Dermis blood vessel endothelial cell (primary cell): Measurements from ENCODE around the gene PROSER2. TPM values are rescaled to one million over a fixed set of nuclear protein-coding genes. Genes with fewer than 3 reads are reported as not detected.
"Not testable (repeated sequence)": the region's sequence is repeated elsewhere in the genome, so short reads cannot be mapped to it uniquely, and the experiment has no call there.

Experiments used
- DNase-seq: peaks from one replicate; pipeline ENCODE4 v3.0.0; 2010
- total RNA-seq: library from RNA; depleted of rRNA; stranded (reverse); fragments of >200 nt; gene quantifications from 2 replicates; pipeline ENCODE4 v1.2.3, GENCODE V29; 2014

The PROSER2 gene
- total RNA-seq, 1 donor from 2014 or later = 7.5 TPM

DNA sequence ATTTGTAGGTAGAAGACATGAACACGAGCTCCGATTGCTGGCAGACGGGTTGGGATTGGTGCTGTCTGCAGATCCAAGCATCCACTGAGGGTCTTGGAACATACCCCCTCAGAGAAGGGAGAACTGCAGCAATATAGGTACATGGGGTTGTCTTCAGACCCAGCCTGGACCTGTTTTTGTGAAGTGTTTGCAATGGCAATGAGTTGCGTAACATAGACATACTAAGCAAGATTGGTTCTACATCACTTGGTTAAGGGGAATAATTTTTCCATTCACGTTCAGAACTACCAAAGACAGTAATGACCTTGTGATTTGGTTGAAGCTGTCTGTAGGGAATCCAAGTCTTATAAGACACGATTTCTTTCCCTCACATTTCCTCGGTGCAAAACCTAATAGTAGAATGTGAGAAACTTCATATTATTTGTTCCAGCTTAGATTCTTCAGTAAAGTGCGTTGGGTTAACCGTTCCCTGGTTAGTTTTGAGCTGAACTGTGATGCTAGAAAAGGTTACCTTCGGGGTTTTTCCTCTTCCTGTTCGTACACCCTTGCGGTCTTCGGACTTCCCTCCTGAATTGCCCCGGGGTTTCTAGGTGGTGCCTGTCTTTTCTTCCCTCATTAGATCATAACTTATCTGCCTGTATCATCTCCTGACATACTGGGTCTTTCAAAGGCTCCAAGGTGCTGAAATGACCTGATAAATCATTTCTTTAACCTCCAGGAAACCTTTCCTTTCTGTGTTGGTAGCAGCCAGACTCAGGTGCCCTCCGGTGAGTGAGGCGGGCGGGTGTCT is 14.4 kb downstream of the PROSER2 start:
- DNase-seq = no peak

DNA sequence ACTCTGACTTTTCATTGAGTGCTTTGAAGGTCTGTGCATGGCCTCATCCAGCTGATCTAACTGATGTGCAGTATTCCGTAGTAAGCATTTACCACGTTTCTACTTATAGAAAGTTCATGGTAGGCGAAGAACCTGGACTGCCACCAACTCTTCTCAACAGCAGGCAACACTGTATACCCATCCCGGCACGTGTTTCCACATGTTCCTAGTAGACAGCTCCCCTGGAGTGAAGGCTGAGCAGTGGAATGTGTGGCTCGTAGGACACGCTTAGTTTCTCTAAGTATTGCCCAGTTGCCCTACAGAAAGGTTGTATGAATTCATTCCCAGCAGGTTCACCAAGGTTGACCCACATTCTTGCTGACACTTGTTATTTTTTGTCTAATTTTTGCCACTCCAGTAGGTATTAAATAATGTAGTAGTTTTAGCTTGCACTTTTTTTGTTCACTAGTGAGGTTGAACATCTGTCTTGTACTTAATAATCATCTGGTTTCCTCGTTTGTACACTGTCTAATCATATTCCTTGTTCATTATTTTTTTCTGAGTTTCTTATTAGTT is 15.2 kb downstream of the PROSER2 start:
- no peak for DNase-seq

DNA sequence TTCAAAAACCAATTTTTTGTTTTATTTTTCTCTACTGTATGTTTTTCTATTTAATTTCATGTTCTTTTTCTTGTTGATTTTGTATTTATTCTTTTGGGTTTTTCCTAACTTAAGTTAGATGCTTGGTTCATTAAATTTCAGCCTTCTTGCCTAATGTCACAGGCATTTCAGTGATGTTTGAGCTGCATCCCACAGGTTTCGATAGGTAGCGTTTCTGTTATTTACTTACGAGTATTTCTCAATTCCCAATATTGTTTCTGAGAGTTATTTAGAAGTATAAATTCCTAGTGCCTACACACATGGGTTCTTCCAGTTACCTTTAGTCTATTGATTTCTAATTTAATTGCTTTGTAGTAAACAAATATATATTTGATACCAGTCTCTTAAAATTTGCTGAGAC is 18.2 kb downstream of the PROSER2 start:
- DNase-seq = no peak

DNA sequence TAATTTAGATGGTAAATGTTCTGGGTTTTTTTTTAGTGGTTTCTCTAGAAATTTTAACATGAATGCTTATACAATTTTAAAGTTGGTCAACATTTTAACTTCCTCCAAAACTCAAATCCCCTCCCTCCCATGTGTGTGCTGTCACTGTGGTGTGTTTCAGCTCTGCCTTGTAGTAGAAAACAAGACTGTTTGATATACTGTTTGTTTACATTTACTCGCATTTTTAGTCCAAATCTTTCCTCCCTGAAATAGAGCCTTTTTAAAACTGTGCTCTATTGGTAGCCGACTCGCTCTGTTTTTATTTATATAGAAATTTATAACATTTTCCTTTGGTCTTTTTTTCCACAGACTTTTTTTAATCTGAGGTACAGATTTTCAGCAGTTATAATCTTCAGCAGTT is 19.3 kb downstream of the PROSER2 start:
- no peak for DNase-seq

DNA sequence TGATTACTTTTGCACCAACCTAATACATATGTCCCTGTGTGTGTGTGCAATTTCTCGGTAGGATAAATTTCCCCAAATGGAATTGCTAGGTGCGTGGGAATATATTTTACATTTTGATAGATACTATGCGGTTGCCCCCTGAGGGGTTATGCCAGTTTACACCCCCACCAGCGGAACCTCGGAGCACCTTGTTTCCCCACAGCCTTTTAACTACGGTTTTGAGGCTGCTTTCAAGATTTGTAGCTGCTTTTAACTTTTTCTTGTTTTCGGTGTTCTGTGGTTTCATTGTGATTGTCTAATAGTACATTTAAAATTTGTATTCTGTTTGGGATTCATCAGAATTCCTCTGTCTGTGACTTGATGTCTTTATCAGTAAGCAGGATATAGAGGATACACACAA is 22.0 kb downstream of the PROSER2 start:
- no peak for DNase-seq

DNA sequence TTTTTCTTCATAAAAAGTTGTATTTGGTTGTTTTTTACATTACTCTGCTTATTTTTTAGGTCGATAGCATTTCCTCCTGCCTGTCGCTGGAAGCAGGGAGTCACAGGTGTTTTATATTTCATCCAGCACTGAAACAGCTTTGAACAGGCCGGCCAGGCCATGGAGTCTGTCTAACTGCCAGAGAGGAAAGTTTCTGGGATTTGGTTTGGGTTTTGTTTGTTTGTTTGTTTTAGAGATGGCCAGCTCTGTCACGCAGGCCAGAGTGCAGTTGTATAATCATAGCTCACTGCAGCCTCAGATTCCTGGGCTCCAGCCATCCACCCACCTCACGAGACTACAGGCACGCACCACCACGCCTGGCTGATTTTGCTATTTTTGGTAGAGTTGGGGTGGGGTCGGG is 23.4 kb downstream of the PROSER2 start:
- no peak for DNase-seq

DNA sequence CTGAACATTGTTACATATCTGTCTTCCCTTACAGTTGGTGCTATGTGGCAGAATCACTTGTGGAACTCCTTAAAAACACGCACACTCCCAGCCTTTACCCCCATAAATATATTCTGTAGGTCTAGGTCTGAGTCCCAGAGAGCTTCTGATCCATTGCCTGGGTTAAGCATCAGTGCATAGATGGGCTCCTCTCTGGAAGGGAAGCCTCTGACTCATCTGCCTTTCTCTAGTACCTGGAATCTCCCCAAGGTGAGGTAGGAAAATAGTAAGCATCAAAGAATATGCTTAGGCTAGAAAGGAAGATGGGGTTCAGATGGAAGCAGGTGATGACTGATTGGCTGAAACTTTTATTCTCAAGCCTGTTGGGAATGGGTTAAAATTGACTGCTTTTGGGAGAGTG is 26.1 kb downstream of the PROSER2 start:
- DNase-seq = no peak

DNA sequence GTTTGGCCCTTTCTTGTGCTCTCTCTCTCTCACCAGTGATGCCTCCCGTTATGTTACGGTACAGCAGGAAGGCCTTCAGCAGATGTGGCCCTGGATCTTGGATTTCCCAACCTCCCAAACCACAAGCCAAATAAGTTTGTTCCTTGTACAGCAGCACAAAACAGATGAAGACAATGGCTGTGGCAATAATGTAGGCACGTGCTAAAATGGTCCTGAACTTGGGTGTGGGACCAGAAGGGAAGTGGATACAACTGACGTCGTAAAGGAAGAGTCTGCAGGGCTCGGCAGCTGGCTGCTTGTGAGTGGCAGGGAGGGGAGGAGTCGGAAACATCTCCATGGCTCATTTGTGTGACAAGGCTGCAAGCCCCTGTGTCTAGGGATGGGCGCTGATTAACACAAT is 26.8 kb downstream of the PROSER2 start:
- DNase-seq = no peak

DNA sequence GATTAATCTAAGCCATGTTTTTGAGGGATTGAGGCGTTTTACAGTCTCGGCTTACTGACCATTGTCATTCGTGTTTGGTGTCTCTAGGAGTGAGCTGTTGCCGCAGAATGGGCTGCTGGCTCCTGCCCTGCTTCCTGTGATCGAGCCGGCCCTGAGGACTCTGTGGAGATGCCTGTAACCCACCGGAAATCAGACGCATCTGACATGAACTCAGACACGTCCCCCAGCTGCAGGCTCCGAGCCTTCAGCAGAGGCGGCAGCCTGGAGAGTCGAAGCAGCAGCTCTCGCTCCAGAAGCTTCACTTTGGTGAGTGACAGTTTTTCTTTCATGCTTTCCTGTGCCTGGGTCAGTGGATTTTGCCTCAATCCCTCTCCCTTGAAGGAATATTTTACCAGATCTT is 28.8 kb downstream of the PROSER2 start:
- DNase-seq = no peak

DNA sequence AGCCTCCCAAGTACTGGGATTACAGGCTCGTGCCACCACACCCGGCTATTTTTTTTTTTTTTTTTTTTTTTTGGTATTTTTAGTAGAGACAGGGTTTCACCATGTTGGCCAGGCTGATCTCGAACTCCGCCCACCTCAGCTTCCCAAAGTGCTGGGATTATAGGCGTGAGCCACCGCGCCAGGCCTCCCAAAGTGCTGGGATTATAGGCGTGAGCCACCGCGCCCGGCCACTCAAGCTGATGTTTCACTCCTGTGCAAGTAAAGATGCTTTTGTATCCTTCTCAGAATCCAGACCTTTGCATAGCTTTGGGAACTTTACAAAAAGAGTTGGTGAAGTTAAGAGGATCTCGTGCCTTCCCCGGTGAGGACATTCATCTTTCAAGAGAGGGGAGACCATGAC is 29.5 kb downstream of the PROSER2 start:
- DNase-seq = not testable (repeated sequence)

DNA sequence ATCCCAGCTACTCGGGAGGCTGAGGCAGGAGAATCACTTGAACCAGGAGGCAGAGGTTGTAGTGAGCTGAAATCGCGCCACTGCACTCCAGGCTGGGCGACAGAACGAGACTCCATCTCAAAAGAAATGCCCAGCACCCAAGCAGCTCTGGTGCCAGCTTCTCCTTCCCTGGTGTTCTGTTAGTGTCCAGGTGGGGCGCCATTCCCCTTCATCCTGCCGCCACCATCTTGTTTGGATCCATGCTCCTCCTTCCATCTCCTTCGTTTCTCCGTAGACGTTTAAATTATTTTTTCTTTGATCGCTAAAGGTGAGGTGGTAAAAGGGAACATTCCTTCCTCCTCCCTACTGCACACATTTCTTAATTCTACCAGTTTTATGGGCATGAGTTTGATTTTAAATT is 30.3 kb downstream of the PROSER2 start:
- DNase-seq = no peak

DNA sequence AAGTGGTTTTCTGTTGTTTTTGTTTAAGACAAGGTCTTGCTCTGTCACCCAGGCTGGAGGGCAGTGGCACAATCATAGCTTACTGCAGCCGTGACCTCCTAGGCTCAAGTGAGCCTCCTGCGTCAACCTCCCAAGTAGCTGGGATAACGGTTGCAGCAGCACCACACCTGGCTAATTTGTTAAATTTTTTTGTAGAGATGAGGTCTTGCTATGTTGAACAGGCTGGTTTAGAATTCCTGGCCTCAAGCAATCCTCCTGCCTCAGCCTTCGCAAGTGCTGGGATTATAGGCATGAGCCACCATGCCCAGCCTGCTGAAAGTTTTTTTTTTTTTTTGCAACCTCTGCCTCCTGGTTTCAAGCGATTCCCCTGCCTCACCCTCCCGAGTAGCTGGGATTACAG is 31.1 kb downstream of the PROSER2 start:
- no peak for DNase-seq

DNA sequence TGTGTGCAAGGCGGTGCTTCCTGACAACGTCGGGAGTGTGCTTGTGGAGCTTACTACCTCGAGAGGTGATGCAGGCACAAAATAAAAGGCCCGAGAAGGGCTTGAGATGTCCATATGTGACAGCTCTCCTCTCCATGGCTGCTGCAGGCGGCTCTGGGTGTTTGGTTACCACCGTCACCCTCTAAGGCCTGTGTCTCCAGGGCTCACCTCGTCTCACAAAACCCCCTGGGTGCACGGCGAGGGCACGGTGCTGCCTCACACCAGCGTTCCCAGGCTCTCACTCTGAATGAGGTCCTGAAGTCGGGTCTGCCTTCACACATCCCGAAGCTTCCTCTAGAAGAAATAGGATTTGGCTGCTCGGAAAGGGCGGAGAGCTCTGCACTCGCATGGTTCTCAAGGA is 32.9 kb downstream of the PROSER2 start:
- no peak for DNase-seq

DNA sequence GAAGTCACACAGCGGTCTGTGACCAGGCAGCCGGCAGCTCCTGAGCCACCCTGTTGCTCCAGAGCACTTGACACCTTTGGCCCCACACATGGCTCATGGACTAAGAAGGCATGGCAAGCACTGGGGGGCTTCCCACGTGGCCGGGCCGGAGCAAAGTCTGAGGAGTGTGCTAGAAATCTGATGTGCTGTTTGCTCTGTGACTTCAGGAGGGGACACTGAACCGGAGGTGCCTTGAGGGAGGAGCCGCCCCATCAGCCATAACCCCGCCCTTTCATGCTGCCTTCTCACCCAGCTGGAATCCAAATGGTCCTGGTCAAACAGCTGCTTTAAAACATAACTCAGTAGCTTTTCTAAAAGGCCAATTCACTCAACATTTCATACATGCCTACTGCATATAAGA is 33.5 kb downstream of the PROSER2 start:
- DNase-seq = no peak

DNA sequence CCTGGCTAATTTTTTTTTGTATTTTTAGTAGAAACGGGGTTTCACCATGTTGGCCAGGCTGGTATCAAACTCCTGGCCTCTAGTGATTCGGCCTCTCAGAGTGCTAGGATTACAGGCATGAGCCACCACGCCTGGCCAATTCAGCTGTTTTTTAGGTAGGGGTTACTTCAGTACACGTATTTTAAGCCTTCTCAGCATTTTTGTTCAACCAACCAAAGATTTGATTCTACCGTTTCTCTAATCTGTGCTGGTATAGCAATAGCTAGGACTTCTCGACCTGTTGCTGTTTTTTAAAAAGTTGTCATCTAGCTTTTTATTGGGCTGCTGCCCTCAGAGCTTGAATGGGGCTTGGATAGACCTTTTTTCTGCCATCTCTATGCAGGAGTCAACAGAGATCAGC is 34.9 kb downstream of the PROSER2 start:
- no peak for DNase-seq

DNA sequence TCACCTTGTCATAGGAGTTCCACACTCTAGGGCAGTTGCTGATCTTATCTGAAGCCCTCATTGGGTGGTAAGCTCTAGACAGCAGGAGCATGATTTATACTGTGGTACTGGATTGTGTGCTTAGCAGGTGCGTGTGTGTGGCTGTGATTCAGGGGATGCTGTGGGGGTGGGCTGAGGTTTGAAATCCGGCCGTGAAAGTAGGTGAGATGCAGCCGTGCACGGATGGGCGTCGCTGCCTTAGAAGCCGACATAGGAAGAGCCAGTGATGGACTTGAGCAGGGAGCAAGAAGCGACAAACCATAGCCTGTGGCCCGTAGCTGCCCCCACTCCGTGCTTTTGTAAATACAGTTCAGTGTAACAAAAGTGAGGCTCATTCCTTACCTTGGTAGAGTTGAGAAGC is 38.2 kb downstream of the PROSER2 start:
- no peak for DNase-seq

DNA sequence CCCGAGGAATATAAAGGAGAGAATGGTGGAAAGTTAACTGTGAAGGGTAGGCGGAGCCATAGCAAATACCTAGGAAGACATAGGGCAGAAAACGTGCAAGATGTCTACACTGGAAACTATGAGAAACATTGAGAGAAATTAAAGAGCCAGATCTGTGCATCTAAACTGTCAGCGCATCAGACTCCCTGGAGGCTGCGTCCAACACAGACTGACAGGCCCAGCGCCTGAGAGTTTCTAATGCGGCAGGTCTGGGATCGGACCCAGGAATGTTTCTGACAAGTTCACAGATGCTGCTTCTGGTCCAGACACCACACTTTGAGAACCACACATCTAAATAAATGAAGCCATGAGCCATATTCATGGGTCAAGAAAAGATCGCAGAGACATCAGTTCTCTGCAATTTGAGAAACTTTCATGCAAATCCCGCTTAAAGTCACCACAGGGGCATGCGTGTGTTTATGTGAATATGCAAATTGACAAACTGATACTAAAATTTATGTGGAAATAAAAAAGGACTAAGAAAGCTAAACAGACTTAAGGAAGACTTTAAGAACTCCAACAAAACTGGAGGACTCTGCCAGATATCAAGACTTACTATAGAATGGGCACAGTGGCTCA is 38.8 kb downstream of the PROSER2 start:
- DNase-seq = no peak

DNA sequence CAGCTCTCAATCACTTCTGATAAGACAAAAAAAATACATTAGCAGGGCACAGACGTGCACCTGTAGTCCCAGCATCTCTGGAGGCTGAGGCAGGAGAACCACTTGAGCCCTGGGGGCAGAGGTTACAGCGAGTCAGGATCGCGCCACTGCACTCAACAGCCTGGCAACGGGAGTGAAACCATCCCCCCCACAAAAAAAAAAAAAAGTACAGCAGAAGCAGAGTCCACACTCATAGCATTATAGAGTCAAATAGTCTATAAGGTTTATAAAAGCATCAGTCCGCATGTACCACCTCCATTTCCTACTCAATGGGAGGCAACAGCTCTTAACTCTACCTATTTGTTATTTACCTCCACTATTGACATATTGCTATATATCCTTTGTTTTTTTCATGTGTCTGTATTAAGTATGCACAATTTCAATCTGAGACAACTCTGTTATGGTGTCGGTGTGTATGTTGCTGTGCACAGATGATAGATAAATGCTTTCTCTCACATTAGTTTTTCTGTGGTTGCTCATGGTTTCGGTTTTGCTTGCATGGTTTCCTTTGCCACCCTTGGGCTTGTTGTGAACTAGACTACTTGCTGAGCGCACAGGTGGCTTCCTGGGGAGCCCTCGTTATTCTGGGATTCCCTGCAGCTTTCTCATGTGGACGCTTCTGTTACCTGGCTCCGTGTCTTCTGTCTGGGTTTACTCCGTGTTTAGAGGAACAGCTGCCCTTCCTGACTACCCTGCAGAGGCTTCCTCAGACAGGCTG is 40.4 kb downstream of the PROSER2 start:
- DNase-seq = no peak

DNA sequence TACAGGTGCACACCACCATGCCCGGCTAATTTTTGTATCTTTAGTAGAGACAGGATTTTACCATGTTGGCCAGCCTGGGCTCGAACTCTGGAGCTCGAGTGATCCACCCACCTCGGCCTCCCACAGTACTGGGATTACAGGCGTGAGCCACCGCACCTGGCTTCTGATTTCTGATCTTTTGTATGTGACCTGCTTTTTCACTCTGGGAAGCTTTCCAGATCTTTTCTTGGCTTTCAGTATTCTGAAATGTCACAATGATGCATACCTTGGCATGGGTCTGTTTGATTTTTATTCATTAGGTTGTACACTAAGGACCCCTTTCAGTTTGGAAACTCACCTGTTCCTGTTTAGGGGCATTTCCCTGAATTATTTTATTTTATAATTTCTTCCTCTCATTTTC is 41.6 kb downstream of the PROSER2 start:
- no peak for DNase-seq

DNA sequence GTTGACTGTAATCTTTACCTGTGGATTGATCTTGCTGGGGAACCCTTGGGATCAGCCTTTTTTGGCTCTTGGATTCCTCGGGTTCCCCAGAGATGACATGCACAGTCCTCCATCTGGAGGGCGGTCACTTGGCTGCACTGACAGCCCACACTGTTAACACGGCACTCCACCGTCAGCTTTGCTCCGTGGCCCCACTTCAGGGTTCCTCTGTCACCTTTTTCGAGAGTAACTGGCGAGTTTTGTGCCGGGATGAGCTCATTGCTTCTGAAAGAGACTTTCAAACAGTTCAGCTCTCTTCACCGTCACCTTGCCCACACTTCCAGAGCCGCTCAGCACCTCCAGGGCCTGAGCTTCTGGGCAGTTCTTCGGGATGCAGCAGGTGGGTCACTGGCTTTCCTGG is 42.4 kb downstream of the PROSER2 start:
- no peak for DNase-seq

DNA sequence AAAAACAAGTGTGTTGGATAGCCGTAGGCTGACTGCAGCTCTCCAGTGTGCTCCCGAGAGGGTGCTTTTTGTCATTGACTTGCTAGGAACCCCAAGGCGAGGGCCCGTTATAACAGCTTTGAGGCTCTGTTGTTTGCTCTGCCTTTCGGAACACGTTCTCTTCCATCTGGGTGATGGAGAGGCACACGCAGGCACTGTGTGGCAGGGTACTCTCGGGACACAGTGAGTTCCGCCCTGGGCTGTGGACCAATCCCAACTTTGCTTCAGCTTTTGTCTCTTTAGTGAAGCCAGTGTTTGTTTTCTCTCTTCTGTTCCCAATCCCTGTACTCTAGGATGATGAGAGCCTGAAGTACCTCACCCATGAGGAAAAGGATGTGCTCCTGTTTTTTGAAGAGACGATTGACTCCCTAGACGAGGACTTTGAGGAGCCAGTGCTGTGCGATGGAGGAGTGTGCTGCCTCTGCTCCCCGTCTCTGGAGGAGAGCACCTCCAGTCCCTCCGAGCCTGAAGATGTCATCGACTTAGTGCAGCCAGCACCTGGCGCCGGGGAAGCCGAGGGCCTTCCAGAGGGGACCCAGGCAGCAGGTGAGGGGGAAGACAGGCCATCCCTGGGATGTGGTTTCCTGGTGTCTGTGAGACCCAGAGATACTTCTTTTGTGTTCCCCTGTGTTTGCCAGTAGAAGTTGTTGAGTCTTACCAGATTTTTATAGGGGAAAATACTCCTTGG is 43.2 kb downstream of the PROSER2 start:
- DNase-seq = no peak

DNA sequence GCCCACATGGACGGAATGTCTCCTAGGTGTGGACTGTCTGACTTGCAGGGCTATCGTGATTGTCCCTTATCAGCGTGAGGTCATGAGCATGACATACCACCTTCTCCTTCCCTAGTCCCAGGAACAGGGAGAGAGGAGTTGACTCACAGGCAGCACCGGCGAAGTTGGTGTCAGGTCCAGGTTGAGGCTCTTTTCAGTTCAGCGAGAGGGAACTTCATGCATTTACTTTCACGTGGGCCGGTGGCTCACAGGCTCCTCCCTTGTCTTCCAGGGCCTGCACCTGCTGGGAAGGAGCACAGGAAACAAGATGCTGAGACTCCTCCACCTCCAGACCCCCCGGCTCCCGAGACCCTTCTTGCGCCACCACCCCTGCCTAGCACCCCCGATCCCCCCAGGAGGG is 46.1 kb downstream of the PROSER2 start:
- DNase-seq = no peak
